GM19099 (cell line): ENCODE results near the gene NACC2.

ENCODE experiments used
- POLR2A ChIP-seq: IDR thresholded peaks from 3 replicates; pipeline ENCODE4 v1.6.1; 2011; ENCODE audit warnings: low read depth; ENCODE audit not compliant: insufficient read length; ENCODE audit errors: extremely low read depth

Gene NACC2

GRCh38 chr9:136093346-136093986 is 1.6 kb downstream of the NACC2 start:
- TF ChIP-seq POLR2A = no peak

GRCh38 chr9:136092741-136093140 is 2.3 kb downstream of the NACC2 start:
- no peak for TF ChIP-seq POLR2A

GRCh38 chr9:136092353-136092650 is 2.8 kb downstream of the NACC2 start:
- no peak for TF ChIP-seq POLR2A

GRCh38 chr9:136091582-136092352 is 3.3 kb downstream of the NACC2 start:
- TF ChIP-seq POLR2A = no peak

- no peak for TF ChIP-seq POLR2A
Measured at GRCh38 chr9:136090768-136091581, 4.1 kb downstream of the NACC2 start.

GRCh38 chr9:136090056-136090735 is 4.9 kb downstream of the NACC2 start:
- no peak for TF ChIP-seq POLR2A

GRCh38 chr9:136089697-136090045 is 5.4 kb downstream of the NACC2 start:
- TF ChIP-seq POLR2A = no peak

- no peak for TF ChIP-seq POLR2A
Measured at GRCh38 chr9:136088939-136089696, 6.0 kb downstream of the NACC2 start.

GRCh38 chr9:136088481-136088938 is 6.6 kb downstream of the NACC2 start:
- no peak for TF ChIP-seq POLR2A

- no peak for TF ChIP-seq POLR2A
Measured at GRCh38 chr9:136087741-136088480, 7.2 kb downstream of the NACC2 start.

- no peak for TF ChIP-seq POLR2A
Measured at GRCh38 chr9:136086951-136087740, 7.9 kb downstream of the NACC2 start.

GRCh38 chr9:136086213-136086881 is 8.7 kb downstream of the NACC2 start:
- no peak for TF ChIP-seq POLR2A

GRCh38 chr9:136085815-136086212 is 9.3 kb downstream of the NACC2 start:
- TF ChIP-seq POLR2A = no peak
